Stimulated activated CD4-positive, alpha-beta T cell treated with anti-CD3 and anti-CD28 coated beads, Interleukin-1b, Interleukin-23, amount 100 ng/mL, for 24 hours (primary cell): ENCODE data around the gene NRP1.
A peak's percentile ranks its signal among the peaks of the same experiment; 100 is the strongest.

Source experiments
- DNase-seq, 4 experiments: peaks; one replicate each; pipeline ENCODE4 v3.0.0-alpha.2; 2020; ENCODE audit warnings: low read depth in 4 of 4, low spot score in 1 of 4

The NRP1 gene

GRCh38 chr10:33350041-33350440, 15.6 kb upstream of the NRP1 start:
- no peak for DNase-seq

DNA sequence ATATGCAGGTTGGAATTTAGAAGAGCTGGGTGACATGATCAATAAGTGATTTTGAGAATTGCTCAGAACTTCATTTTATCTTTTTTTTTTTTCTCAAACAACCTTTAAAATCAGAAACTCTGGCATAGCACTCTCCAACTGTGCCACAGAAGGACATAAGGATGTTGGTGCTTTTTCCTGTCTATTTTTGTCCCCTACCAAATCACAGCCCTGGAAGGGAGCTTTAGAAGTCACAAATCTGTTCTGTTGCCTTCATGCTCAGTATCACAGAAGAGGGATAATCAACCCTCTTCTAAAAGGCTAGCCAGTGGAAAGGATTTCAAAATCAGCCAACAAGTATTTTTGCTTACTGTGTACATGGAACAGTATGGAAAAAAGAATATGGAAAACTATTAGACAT, 14.8 kb upstream of the NRP1 start:
- DNase-seq: no peak

DNA sequence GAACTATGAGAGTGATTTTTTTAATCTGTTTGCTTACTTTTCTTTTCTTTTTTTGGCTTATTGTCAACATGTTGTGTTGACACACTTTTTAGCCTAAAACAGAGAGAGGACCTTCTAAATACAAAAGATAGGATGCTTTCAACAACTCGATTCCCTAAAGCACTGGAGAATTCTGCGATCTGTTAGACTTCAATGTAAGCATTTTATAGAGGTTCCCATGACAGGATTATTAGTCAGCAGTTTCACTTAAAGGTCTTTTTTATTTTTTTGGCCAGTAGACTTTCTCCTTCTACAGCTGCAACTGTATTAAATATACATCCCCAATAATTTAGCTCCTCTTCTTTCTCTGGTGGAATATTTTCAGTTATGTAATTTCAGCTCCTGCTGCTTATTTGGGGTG, 12.7 kb upstream of the NRP1 start:
- no peak for DNase-seq

- no peak for DNase-seq
These were observed 10.8 kb upstream of the NRP1 start for GRCh38 chr10:33345236-33345635.

GRCh38 chr10:33344676-33345075, 10.2 kb upstream of the NRP1 start:
- DNase-seq: no peak

DNA sequence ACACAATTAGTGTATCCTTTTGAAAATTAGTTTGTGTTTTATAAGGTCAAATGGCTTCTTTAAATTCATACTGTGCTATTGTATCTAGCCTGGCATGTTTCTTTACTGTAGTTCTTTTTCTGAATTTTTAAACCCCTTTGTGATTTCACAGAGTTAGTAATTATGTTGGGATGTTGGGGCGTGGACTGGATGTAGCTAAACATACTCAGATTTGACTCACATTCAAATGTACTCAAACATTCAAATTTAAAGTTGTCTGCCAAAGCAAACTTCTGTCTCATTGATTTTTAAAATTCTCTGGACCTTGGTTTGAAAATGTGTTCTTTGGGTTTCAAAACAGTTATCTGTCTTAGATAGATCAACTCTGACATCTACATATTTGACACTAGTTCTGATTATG, 7.2 kb upstream of the NRP1 start:
- no peak for DNase-seq

GRCh38 chr10:33337326-33337957, 3.0 kb upstream of the NRP1 start:
- no peak for DNase-seq

GRCh38 chr10:33336582-33337325, 2.3 kb upstream of the NRP1 start:
- no peak for DNase-seq

DNA sequence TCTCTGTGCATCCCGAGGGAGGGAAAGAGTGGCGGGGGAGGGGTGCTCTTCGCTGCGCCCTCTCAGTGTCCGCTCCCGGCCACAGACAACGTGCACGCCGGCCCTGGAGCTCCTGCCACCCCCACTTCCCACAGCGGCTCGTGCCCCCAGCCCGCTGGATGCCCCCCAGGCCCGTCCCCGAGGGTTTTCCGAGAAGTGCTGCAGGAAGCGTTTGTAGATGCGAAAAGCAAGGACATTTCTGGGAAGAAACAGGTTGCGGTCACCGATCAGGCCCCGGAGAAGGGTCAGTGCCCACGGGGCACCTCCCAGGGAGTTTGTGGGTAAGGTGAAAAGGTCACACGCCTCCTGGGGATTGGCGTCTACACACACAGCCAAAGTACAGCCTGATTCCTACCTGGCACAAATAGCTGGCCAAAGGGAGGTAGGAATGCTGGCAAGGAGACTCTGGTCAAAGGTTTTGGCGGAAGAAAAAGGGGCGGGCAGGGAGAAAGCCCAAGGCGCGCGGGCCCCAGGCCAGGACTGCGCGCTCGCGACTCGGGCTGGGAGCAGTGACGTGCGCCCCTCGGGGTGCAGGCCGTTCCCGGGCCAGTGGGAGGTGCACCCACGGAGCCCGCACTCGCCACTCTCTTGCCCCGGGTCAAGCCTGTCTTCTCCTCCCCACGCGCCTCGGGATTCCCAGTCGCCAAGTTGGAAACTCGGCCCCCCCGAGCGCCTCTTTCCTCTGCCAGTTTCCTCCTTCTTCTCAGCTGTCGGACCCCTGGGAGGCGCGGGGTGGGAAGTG, 1.5 kb upstream of the NRP1 start:
- DNase-seq: no peak

GRCh38 chr10:33335551-33335800, 1.0 kb upstream of the NRP1 start:
- no peak for DNase-seq

DNA sequence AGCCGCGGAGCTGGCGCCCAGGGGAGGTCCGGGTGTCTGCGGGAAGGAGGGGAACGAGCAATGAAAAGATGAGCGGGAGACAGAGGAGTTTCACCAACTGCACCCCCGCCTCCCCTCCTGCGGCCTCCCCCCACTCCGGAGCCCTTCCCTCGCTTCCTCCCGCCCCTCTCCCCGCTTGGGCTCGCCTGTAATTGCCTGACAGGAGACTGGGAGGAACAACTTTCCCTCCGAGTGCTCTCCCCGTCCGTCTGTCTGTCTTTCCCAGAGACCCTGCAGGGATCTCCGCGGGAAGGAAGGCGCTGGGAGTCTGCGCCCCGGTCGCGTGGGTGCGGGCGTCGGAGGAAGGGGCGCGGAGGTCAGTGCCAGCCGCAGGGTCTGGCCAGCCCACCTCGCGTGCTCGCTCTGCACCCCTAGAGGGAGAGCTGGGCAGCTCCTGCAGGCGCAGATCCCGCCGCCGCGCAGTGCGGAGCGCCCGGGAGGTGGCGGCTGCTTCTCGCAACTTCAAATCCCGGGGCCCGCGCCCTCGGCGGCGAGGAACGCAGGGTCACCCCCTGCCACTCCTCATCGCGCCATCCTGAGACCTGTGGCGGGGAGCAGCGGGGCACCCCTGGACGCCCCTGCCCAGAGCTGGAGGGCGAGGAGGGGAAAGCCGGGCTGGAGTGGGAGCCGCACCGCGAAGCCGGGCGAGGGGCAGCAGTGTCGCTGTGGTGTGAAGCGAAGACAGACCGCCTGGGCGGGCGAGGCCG, 511 bp upstream of the NRP1 start:
- DNase-seq: peak in 1 of 4 experiments; percentile 41

DNA sequence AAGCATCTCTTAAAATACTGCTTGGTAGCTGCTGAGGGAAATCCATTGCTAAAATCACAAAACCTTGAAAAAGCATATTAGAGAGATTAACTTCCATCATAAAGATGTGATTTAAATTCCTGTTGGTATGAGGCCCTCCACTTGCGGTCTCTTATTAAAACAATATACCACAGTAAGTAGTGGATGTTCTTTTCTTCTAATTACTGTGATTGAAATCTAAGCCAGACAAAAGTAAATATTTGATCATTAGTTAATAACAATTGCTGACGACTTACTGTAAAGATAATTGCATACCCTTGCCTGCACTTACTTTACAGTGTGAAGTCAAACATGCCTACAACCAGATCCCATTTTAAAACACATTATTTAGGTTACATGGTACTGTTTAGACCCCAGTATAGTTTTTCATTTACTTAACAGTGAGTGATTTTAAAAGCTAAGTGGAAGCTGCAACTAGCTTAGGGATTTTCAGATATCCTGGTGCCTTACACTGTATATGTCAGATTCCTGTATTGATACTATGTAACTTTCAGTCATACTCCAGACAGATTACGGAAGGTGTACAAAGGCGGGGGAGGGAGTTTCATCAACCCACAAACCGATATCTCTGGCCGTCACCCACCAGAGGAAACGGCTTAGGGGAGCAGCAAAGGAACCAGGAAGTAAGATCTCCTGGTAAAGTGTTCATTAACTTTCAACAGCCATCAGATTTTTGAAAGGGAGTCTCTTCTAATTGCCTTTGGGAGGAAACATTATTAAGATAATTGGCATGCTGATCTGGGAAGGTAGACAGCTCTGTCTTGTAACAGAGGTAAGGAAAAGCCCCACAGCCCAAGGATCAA, 986 bp downstream of the NRP1 start:
- no peak for DNase-seq

- DNase-seq: no peak
These were observed 2.0 kb downstream of the NRP1 start for GRCh38 chr10:33332183-33333065.

GRCh38 chr10:33331379-33331694, 3.1 kb downstream of the NRP1 start:
- no peak for DNase-seq

GRCh38 chr10:33330543-33331378, 3.7 kb downstream of the NRP1 start:
- peak; percentile 62 to 81 (median 70) for DNase-seq

DNA sequence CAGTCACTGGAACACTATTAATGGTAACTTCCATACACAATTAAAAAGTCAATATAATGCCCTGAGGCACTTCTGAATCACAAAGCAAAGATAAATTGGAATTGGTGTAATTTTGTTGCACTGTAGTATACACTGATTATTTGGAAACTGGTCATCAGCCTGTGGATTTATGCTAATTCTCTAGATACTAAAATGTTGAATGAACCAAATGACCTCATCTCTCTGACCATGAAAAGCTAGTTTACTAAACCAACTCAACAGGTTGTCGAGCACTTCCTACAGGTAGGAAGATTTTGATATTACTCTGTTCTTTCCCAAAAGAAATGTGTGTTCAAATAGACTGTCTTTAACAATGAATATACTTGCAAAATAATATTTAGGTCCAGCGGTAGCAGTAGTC, 5.3 kb downstream of the NRP1 start:
- no peak for DNase-seq

DNA sequence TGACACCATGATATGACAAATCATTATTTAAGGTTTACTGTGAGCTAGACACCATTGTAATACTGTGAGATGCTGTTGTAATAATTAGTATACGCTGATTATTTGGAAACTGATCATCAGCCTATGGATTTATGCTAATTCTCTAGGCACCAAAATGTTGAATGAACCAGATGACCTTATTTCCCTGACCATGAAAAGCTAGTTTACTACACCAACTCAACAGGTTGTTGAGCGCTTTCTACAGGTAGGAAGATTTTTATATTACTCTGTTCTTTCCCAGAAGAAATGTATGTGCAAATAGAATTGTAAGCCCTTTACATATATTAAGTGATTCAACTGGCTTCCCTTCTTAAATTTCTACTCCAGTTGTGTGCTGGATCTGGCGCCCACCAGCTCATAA, 6.2 kb downstream of the NRP1 start:
- DNase-seq: no peak

- DNase-seq: no peak
These were observed 6.7 kb downstream of the NRP1 start for GRCh38 chr10:33327751-33328150.

GRCh38 chr10:33326933-33327332, 7.5 kb downstream of the NRP1 start:
- DNase-seq: no peak
